LNCaP clone FGC (cell line): ENCODE data around the gene MFSD2A.

Experiments
- DNase-seq: peaks from one replicate; pipeline ENCODE4 v3.0.0-alpha.2; 2011; ENCODE audit warnings: low read depth
- H3K4me3 ChIP-seq: 2 replicates; pipeline ENCODE4 v1.5.1; 2011; ENCODE audit warnings: mild to moderate bottlenecking, low read depth, low read length, control low read depth
- TF ChIP-seq, protein P1 (sequence below): IDR thresholded peaks from 2 replicates; pipeline ENCODE4 v1.5.1; 2012; ENCODE audit warnings: mild to moderate bottlenecking; ENCODE audit not compliant: control insufficient read depth, insufficient read depth; ENCODE audit errors: extremely low read depth

MFSD2A gene

DNA sequence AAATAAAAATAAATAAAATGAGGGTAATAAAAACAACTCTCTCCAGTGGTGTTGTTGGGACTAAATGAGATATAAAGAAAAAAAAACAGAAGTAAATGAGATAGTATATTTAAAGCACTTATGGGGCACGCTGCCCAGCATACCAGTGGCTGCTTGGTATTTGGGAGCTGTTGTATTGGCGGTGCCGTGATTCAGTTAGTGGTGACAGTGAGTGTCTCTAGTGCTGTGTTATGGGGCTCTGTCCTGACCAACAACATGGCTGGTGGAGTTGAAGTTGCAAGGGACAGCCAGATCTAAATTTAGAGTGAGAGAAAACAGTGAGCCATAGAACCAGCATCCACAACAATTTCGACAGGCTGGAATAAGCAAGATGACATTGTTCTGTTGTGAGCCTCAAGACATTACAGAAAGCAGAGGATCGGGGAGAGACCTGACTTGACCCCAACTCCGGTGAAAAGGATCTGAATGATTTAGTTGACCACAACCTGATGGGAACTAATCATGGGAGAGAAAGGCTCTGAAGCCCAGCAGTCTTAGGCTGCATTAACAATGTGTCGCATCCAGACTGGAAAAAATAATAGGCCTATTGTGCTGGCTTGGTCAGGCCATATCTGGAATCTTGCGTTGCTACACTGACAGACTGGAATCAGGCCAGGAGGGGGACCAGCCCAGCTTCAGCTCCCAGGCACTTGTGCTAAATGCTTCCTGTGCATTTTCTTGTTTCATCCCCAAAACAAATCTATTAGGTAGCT lies 2.4 kb upstream of the MFSD2A start:
- TF ChIP-seq, protein P1, sequence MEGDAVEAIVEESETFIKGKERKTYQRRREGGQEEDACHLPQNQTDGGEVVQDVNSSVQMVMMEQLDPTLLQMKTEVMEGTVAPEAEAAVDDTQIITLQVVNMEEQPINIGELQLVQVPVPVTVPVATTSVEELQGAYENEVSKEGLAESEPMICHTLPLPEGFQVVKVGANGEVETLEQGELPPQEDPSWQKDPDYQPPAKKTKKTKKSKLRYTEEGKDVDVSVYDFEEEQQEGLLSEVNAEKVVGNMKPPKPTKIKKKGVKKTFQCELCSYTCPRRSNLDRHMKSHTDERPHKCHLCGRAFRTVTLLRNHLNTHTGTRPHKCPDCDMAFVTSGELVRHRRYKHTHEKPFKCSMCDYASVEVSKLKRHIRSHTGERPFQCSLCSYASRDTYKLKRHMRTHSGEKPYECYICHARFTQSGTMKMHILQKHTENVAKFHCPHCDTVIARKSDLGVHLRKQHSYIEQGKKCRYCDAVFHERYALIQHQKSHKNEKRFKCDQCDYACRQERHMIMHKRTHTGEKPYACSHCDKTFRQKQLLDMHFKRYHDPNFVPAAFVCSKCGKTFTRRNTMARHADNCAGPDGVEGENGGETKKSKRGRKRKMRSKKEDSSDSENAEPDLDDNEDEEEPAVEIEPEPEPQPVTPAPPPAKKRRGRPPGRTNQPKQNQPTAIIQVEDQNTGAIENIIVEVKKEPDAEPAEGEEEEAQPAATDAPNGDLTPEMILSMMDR, result no peak
- DNase-seq, result no peak
- no peak overlapping the region for H3K4me3 ChIP-seq

DNA sequence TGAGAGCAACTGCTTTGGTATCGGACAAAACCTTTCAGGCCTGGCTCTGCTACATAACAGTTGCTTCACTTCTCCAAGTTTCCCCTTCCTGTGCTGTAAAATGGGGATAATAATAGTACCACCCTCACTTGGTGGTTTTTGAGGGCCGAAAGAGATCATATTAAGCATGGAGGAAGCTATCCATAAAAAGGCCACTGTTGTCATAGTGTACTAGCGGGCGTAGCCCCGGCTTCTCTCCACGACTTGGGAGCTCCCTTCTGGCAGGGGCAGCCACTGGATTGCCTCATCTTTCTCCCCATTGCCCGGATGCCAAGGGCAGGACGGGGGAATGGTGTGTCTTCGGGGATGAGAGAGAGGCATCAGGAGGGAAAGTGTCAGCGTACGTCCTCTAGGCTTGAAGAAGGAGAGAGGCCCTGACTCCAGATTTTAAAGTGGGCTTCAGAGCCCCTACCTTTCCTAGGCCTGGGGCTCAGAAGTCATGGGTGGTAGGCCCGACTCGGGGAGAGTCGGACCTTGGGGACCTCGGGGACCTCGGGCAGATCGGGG lies 548 bp upstream of the MFSD2A start:
- peak overlapping the region; percentile 60; the same call in 1 of the 2 replicates for H3K4me3 ChIP-seq
- DNase-seq, result no peak

DNA sequence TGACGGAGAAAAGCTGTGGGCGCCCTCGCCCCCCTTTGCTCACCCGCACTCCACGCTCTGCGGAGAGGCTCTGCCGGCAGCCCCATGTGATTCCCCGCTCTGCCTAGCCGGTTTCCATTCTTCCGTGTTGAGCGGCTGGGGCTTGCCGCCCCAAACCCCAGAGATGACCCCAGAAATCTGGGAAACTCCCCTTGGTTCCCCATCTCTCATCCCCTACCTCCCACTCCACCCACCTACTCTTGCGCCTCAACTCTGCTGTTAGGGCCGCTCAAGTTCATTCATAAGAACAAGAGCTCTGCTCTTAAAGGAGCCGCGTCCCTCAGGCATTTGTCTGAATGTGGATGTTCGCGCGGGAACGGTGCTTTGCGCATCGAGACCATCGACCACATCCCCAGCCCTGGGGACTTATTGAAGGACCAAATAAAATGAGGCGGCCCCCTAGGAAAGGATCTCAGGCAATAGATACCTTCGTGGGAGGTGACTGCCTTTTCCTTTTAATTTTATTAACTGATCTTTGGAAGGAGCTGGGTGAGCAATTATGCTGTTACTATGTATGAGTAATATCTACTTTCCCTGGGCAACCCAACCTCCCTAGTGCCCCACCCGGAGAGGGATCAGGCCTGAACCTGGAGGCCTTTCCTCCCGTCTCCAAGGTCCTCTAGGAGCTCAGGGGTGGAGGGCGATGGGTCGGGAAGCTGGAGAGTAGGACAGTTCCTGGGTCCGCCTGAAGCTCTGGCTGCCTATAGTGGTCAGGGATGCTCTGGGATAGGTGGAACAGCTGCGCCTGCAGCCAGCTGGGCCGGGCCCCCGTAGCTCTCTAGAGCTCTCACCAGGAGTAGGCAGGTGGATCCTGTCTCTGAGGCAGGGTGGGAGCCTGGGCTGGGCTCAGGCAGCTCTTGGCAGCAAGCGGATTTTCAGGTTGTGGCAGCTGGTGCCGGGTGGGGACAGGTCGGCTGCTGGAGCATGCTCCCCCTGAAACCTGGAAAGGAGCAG lies 898 bp downstream of the MFSD2A start:
- peak overlapping the region; percentile 60 for H3K4me3 ChIP-seq
- TF ChIP-seq, protein P1, result no peak
- no peak for DNase-seq

More for the DNA sequence above, 548 bp upstream of the MFSD2A start:
- TF ChIP-seq, protein P1, result no peak

DNA sequence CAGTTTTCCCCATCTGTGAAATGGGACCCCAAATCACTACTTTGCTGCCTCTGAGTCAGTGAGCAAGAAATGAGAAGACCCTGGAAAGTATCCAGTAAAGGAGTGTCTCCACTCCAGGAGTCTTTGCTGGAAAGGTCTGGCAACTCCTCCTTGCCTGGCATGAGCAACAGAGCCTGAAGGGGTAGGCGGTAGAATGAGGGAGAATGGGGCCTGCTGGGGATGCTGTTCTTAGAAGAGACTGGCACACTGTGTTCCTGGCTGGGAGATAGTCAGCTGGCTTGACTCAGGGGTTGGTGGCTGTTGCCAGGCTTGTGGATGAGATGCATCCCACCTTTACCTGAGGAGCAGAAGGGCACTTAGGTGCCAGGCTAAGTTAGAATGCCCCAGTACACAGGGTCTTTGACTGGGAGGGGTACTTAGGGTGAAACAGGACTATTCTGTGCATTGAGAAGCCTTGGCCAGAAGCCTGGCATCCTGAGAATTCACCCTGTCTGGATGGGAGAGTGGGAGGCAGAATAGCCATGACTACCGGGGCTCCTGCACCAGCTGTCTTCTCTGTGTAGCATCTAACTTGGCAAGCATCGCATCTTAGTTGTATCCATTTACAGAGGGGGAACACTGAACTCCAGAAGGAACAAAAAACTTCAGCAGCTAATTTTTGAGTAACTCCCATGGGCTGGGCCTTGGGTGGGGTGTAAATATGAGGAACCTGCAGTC lies 2.5 kb downstream of the MFSD2A start:
- TF ChIP-seq, protein P1, result no peak
- no peak for DNase-seq

DNA sequence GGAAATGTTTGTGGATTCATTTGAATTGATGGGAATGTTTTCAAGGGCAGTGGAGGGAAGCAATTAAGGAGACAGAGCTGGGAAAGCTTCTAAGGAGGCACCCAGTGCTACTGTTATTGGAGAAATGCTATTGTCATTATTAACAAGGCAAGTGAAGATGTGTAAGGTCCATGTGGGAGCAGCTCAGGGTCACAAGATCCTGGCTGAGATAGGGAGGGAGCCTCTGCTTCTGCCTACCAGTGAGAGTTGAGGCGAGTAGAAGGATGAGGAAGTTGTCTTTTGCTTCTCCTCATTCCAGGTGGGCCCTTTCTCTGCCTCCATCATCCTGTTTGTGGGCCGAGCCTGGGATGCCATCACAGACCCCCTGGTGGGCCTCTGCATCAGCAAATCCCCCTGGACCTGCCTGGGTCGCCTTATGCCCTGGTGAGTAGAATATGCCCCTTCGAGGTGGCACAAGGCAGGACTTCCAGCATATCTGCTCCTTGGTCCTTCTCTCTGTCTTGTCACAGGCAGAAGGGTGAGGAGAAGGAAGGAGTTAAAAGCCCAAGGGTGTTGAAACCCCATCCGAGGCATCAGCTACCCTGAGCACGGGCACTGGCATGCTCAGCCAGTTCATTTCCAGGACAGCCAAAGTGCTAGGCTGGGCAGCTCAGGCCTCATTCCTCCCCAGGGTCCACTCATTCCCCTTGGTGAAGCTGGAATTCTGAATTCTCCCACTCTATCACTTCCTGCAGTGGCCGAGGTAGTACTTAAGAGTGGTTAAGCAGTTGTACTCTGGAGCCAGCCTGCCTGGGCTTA lies 3.7 kb downstream of the MFSD2A start:
- TF ChIP-seq, protein P1, result no peak
- no peak for DNase-seq
- H3K4me3 ChIP-seq, result no peak overlapping the region

More for the DNA sequence above, 2.5 kb downstream of the MFSD2A start:
- no peak overlapping the region for H3K4me3 ChIP-seq
